HepG2 (cell line): ENCODE results near the gene IKZF4. TPM values are rescaled to one million over a fixed set of nuclear protein-coding genes. Genes with fewer than 3 reads are reported as not detected.
A peak's percentile ranks its signal among the peaks of the same experiment; 100 is the strongest.

Experiments used
- ADNP ChIP-seq: sonication (generic); formaldehyde crosslinking; IDR thresholded peaks from 2 replicates; pipeline ENCODE4 v1.4.0; 2020; ENCODE audit warnings: missing genetic modification reagents
- ATAD3A ChIP-seq: sonication (generic); formaldehyde crosslinking; IDR thresholded peaks from 2 replicates; pipeline ENCODE4 v1.4.0; 2020; ENCODE audit warnings: missing genetic modification reagents
- DNMT3B ChIP-seq: conservative IDR thresholded peaks from 2 replicates; pipeline ENCODE4 v1.6.1; 2016; ENCODE audit warnings: missing biosample characterization, control low read depth
- FOXC1 ChIP-seq: sonication (generic); formaldehyde crosslinking; IDR thresholded peaks from 2 replicates; pipeline ENCODE4 v1.8.0; 2022; ENCODE audit warnings: mild to moderate bottlenecking, missing genetic modification reagents, borderline replicate concordance
- HDAC2 ChIP-seq: sonication (generic); formaldehyde crosslinking; IDR thresholded peaks from 2 replicates; pipeline ENCODE4 v1.4.0; 2020; ENCODE audit warnings: missing genetic modification reagents
- HMGXB4 ChIP-seq, 2 experiments: sonication (generic) in 1 of 2; formaldehyde crosslinking in 1 of 2; IDR thresholded peaks; 2 replicates each; pipeline versions ENCODE4 v1.4.0 to v1.6.1; 2018 to 2020; ENCODE audit warnings: missing genetic modification reagents in 2 of 2, borderline replicate concordance in 1 of 2, low read depth in 1 of 2, mild to moderate bottlenecking in 1 of 2, missing biosample characterization in 1 of 2
- IKZF4 ChIP-seq: sonication (generic); formaldehyde crosslinking; IDR thresholded peaks from 2 replicates; pipeline ENCODE4 v1.5.1; 2020; ENCODE audit warnings: borderline replicate concordance, mild to moderate bottlenecking, low read depth, missing genetic modification reagents; ENCODE audit errors: not compliant biosample characterization
- JUN ChIP-seq: sonication (generic); formaldehyde crosslinking; IDR thresholded peaks from 2 replicates; pipeline ENCODE4 v1.4.0; 2020; ENCODE audit warnings: mild to moderate bottlenecking, missing genetic modification reagents
- LCORL ChIP-seq, 2 experiments: fragments of 450-650 bp in 1 of 2; sonication (generic) in 1 of 2; formaldehyde crosslinking in 1 of 2; IDR thresholded peaks; 2 replicates each; pipeline versions ENCODE4 v1.5.0 to v1.6.1; 2017 to 2020; ENCODE audit warnings: antibody characterized with exemption in 1 of 2, missing genetic modification reagents in 1 of 2
- MEF2D ChIP-seq: sonication (generic); formaldehyde crosslinking; IDR thresholded peaks from 2 replicates; pipeline ENCODE4 v1.5.1; 2020; ENCODE audit warnings: mild to moderate bottlenecking, missing genetic modification reagents
- MYC ChIP-seq: sonication (generic); formaldehyde crosslinking; IDR thresholded peaks from 2 replicates; pipeline ENCODE4 v1.9.0; 2021; ENCODE audit warnings: missing genetic modification reagents, borderline replicate concordance
- NFATC3 ChIP-seq: sonication (generic); formaldehyde crosslinking; IDR thresholded peaks from 2 replicates; pipeline ENCODE4 v1.5.1; 2020; ENCODE audit warnings: mild to moderate bottlenecking, missing genetic modification reagents
- PLSCR1 ChIP-seq: sonication (generic); formaldehyde crosslinking; IDR thresholded peaks from 2 replicates; pipeline ENCODE4 v1.5.0; 2020; ENCODE audit warnings: missing genetic modification reagents, mild to moderate bottlenecking, borderline replicate concordance
- RAD21 ChIP-seq: fragments of 450-650 bp; formaldehyde crosslinking; IDR thresholded peaks from 2 replicates; pipeline ENCODE4 v1.5.0; 2020; ENCODE audit warnings: mild to moderate bottlenecking
- REL ChIP-seq: sonication (generic); formaldehyde crosslinking; conservative IDR thresholded peaks from 2 replicates; pipeline ENCODE4 v1.8.0; 2022; ENCODE audit warnings: mild to moderate bottlenecking, missing genetic modification reagents, moderate library complexity
- SMC3 ChIP-seq: IDR thresholded peaks from 2 replicates; pipeline ENCODE4 v1.6.1; 2011; ENCODE audit warnings: low read length, improper control_type of control experiment
- SPEN ChIP-seq: sonication (generic); formaldehyde crosslinking; IDR thresholded peaks from 2 replicates; pipeline ENCODE4 v1.5.1; 2020; ENCODE audit warnings: low read depth, mild to moderate bottlenecking, missing genetic modification reagents
- TBX2 ChIP-seq: sonication (generic); formaldehyde crosslinking; IDR thresholded peaks from 2 replicates; pipeline ENCODE4 v1.5.0; 2020; ENCODE audit warnings: missing genetic modification reagents, mild to moderate bottlenecking, borderline replicate concordance
- TGIF2 ChIP-seq: IDR thresholded peaks from 2 replicates; pipeline ENCODE4 v1.6.1; 2016; ENCODE audit warnings: control low read depth, missing compliant biosample characterization
- XRCC5 ChIP-seq: fragments of 200-400 bp; formaldehyde crosslinking; optimal IDR thresholded peaks from 2 replicates; pipeline ENCODE3; 2017; ENCODE audit warnings: mild to moderate bottlenecking, low read length
- ZBTB25 ChIP-seq: IDR thresholded peaks from 2 replicates; pipeline ENCODE4 v1.6.1; 2018; ENCODE audit warnings: missing genetic modification reagents
- ZBTB33 ChIP-seq: sonication (generic); formaldehyde crosslinking; IDR thresholded peaks from 2 replicates; pipeline ENCODE4 v1.4.0; 2020; ENCODE audit warnings: missing genetic modification reagents
- ZFP36 ChIP-seq: fragments of 150-350 bp; IDR thresholded peaks from 2 replicates; pipeline ENCODE4 v1.6.1; 2018; ENCODE audit warnings: borderline replicate concordance, low read length, low read depth; ENCODE audit not compliant: partially characterized antibody
- ZNF772 ChIP-seq: sonication (generic); formaldehyde crosslinking; IDR thresholded peaks from 2 replicates; pipeline ENCODE4 v1.5.0; 2020; ENCODE audit warnings: mild to moderate bottlenecking, missing genetic modification reagents
- ZNF83 ChIP-seq: sonication (generic); formaldehyde crosslinking; IDR thresholded peaks from 2 replicates; pipeline ENCODE4 v1.4.0; 2020; ENCODE audit warnings: missing genetic modification reagents, mild to moderate bottlenecking, borderline replicate concordance
- polyA plus RNA-seq, 8 experiments: library from polyadenylated mRNA; depleted of rRNA in 3 of 8; stranded (reverse) in 7 of 8; unstranded in 1 of 8; fragments of >200 nt; fragmentation: Illumina TruSeq in 4 of 8; extraction: Trizol in 4 of 8; gene quantifications; 2 replicates each; pipeline versions ENCODE4 v1.2.1 to v1.2.3, GENCODE V29; 2011 to 2016; ENCODE audit warnings: low read depth in 4 of 8, missing spikeins in 1 of 8, mixed read lengths in 1 of 8; ENCODE audit not compliant: insufficient read depth in 1 of 8
- total RNA-seq, 5 experiments: library from RNA; depleted of rRNA; stranded (reverse); fragments of >200 nt; fragmentation: Illumina TruSeq; extraction: Trizol; gene quantifications; 2 replicates each; pipeline ENCODE4 v1.2.3, GENCODE V29; 2016; ENCODE audit warnings: low read depth in 1 of 5

Gene IKZF4
- total and polyA plus RNA-seq, 2 of the 13 experiments (the other 11 are each of a cell fraction or from before 2014, with no cell fraction given), result 0.58 to 2.2 TPM

GRCh38 chr12:56029666-56030293, 8.9 kb downstream of the IKZF4 start (continued):
- TF ChIP-seq LCORL (IDR thresholded peaks at IDR 0.05), result no peak
- TF ChIP-seq LCORL (CRISPR knock-in tag; IDR thresholded peaks at IDR 0.05), result 0 out of 2 replicates have a peak, but pooled peaks have one; percentile 30
- TF ChIP-seq MEF2D, result no peak
- no peak for TF ChIP-seq JUN (CRISPR knock-in tag)
- no peak for TF ChIP-seq MYC (CRISPR knock-in tag)
- TF ChIP-seq IKZF4 (CRISPR knock-in tag), result no peak
- no peak for TF ChIP-seq REL
- TF ChIP-seq ZFP36, result no peak
- no peak for TF ChIP-seq ZBTB25 (CRISPR knock-in tag)
- no peak for TF ChIP-seq ATAD3A (CRISPR knock-in tag)
- TF ChIP-seq SMC3, result peak; percentile 98
- TF ChIP-seq HDAC2, result no peak
- TF ChIP-seq ZNF83 (CRISPR knock-in tag), result no peak
- no peak for TF ChIP-seq ADNP (CRISPR knock-in tag)
- no peak for TF ChIP-seq SPEN (CRISPR knock-in tag)
- no peak for TF ChIP-seq NFATC3 (CRISPR knock-in tag)
- no peak for TF ChIP-seq ZBTB33 (CRISPR knock-in tag)
- peak; percentile 79; the same call in 1 of the 2 replicates for TF ChIP-seq DNMT3B (CRISPR knock-in tag)
- TF ChIP-seq FOXC1 (CRISPR knock-in tag), result no peak
- TF ChIP-seq RAD21, result peak; percentile 77
- no peak for TF ChIP-seq TBX2 (CRISPR knock-in tag)
- peak; percentile 38 for TF ChIP-seq XRCC5
- no peak for TF ChIP-seq PLSCR1
- TF ChIP-seq ZNF772 (CRISPR knock-in tag), result no peak
- TF ChIP-seq TGIF2 (CRISPR knock-in tag), result 0 out of 2 replicates have a peak, but pooled peaks have one; percentile 33
- 0 out of 4 replicates have a peak, but pooled peaks of 1 of the 2 experiments have one; percentile 41 for TF ChIP-seq HMGXB4 (CRISPR knock-in tag; IDR thresholded peaks at IDR 0.05; ENCODE audit: borderline replicate concordance in 1 of 2, low read depth in 1 of 2)
